ENCODE data around the gene FHAD1. TPM values are rescaled to one million over a fixed set of nuclear protein-coding genes. Genes with fewer than 3 reads are reported as not detected.

FHAD1 gene
- total and polyA plus RNA-seq, 10 of the 15 experiments (the other 5 are each of a cell fraction or from before 2014, with no cell fraction given) = 0.09 to 1.0 (median 0.32) TPM; not detected in 2

DNA sequence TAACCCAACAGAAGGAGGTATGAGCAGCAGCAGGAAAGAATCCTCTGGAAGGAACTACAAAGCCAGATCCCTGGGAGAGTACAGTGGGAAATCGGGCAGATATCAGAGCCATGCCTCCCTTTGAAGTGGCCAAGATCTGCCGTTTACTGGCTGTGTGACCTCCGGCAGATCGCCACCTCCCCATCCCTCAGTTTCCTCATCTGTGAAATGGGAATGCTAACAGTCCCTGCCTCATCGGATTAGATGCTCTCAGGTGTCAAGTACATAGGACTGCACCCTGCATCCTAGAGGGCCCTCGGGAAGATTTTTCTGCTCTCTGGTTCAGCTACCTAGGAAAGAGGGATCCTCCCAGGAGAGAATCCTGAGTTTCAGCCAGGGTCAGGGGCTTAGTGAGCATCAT lies 102.1 kb downstream of the FHAD1 start:
- Histone ChIP-seq H3K9me3 (replicated peaks; ENCODE audit: control insufficient read depth, insufficient read depth, low read length) (no peaks in the 10 kb centered on the region; the same call in 2 of the 3 replicates), H3K9ac (ENCODE audit: control insufficient read depth, insufficient read depth, low read length) (no peak overlapping the region), H3K36me3 (ENCODE audit: control insufficient read depth in 2 of 2, insufficient read depth in 2 of 2, low read length in 1 of 2) (no peaks in the 10 kb centered on the region), H3K27ac (ENCODE audit: control insufficient read depth, insufficient read depth) (no peak overlapping the region), H3K79me2 (ENCODE audit: control insufficient read depth, insufficient read depth, low read length) (no peaks in the 10 kb centered on the region), H4K20me1 (ENCODE audit: control insufficient read depth, insufficient read depth) (no peaks in the 10 kb centered on the region), H3K4me2 (ENCODE audit: control insufficient read depth, insufficient read depth) (no peak overlapping the region), H3K4me1 (ENCODE audit: control insufficient read depth, insufficient read depth, low read length) (peaks cover 20% of the 10 kb centered on the region), H3K4me3 (no peak overlapping the region), H3K27me3 (replicated peaks in 1 of 2; ENCODE audit: control insufficient read depth in 2 of 2, insufficient read depth in 2 of 2, low read length in 1 of 2) (no peaks in the 10 kb centered on the region), H2AFZ (ENCODE audit: control insufficient read depth, low read depth, low read length) (no peak overlapping the region)
- ChIA-PET CTCF (no interaction called here), SMC1A (ENCODE audit: uncharacterized antibody, unreplicated experiment) (interaction anchor here (1.1 kb wide), 1 partner anchor 24 kb away, joined by 3 read pairs; no protein-coding TSS in a partner anchor), POLR2A (no interaction called here), RAD21 (ENCODE audit: unreplicated experiment) (no interaction called here)
- no peak for ATAC-seq
- no peak for DNase-seq (ENCODE audit: low read depth, low spot score)
- FAIRE-seq = no peak
- in situ Hi-C loops (cut with MboI) (no loop called here), intact Hi-C loops (cut with micrococcal nuclease; ENCODE audit: unreplicated experiment) (no loop called here)
- TF ChIP-seq ZSCAN29 (IDR thresholded peaks at IDR 0.05) (no peak), HDAC6 (IDR thresholded peaks at IDR 0.05; ENCODE audit: unreplicated experiment) (no peak), CTCF (IDR thresholded peaks at IDR 0.05 in 2 of 3, conservative IDR thresholded peaks at IDR 0.05 in 1 of 3; ENCODE audit: control insufficient read depth in 2 of 3, extremely low read depth in 1 of 3, insufficient read depth in 1 of 3, low read depth in 3 of 3, low read length in 3 of 3) (no peak), RCOR1 (conservative IDR thresholded peaks at IDR 0.05; ENCODE audit: low read depth, low read length) (no peak)
- 47% methylated on average over 6 of the region's 6 CpGs for WGBS (ENCODE audit: insufficient coverage, insufficient replicate concordance, low lambda C conversion rate, missing lambda C conversion rate)
- no TSS peak for BruUV-seq (replicated peaks)

- RAD21 ChIA-PET (ENCODE audit: unreplicated experiment) = no interaction called here
- no peak overlapping the region for H3K4me3 ChIP-seq
- DNase-seq (ENCODE audit: low read depth, low spot score) = no peak
- H3K9ac ChIP-seq (ENCODE audit: control insufficient read depth, insufficient read depth, low read length) = no peak overlapping the region
- no peaks in the 10 kb centered on the region for H3K36me3 ChIP-seq (ENCODE audit: control insufficient read depth in 2 of 2, insufficient read depth in 2 of 2, low read length in 1 of 2)
- no peak overlapping the region for H3K27ac ChIP-seq (ENCODE audit: control insufficient read depth, insufficient read depth)
- ATAC-seq = no peak
- SMC1A ChIA-PET (ENCODE audit: uncharacterized antibody, unreplicated experiment) = interaction anchor here (1.1 kb wide), 1 partner anchor 25 kb away, joined by 3 read pairs; no protein-coding TSS in a partner anchor
- no peaks in the 10 kb centered on the region for H4K20me1 ChIP-seq (ENCODE audit: control insufficient read depth, insufficient read depth)
- no peak overlapping the region for H3K4me2 ChIP-seq (ENCODE audit: control insufficient read depth, insufficient read depth)
- peaks cover 22% of the 10 kb centered on the region for H3K4me1 ChIP-seq (ENCODE audit: control insufficient read depth, insufficient read depth, low read length)
- H3K27me3 ChIP-seq (replicated peaks in 1 of 2; ENCODE audit: control insufficient read depth in 2 of 2, insufficient read depth in 2 of 2, low read length in 1 of 2) = no peaks in the 10 kb centered on the region
- no peak overlapping the region for H2AFZ ChIP-seq (ENCODE audit: control insufficient read depth, low read depth, low read length)
- intact Hi-C loops (cut with micrococcal nuclease; ENCODE audit: unreplicated experiment) = no loop called here
- no TSS peak for BruUV-seq (replicated peaks)
- WGBS (ENCODE audit: insufficient coverage, insufficient replicate concordance, low lambda C conversion rate, missing lambda C conversion rate) = 37% methylated on average over 10 of the region's 10 CpGs
- in situ Hi-C loops (cut with MboI) = no loop called here
- H3K9me3 ChIP-seq (replicated peaks; ENCODE audit: control insufficient read depth, insufficient read depth, low read length) = no peaks in the 10 kb centered on the region
- CTCF ChIA-PET = no interaction called here
- H3K79me2 ChIP-seq (ENCODE audit: control insufficient read depth, insufficient read depth, low read length) = no peaks in the 10 kb centered on the region
- FAIRE-seq = no peak
- POLR2A ChIA-PET = no interaction called here
- TF ChIP-seq SIX5 (IDR thresholded peaks at IDR 0.05; ENCODE audit: low read depth, low read length, severe bottlenecking) (no peak), YBX1 (IDR thresholded peaks at IDR 0.05) (no peak), ZBTB4 (CRISPR knock-in tag; IDR thresholded peaks at IDR 0.05) (no peak), ZZZ3 (IDR thresholded peaks at IDR 0.05; ENCODE audit: control insufficient read depth, insufficient read length, low read depth) (no peak)
- TF ChIP-seq, protein P1, sequence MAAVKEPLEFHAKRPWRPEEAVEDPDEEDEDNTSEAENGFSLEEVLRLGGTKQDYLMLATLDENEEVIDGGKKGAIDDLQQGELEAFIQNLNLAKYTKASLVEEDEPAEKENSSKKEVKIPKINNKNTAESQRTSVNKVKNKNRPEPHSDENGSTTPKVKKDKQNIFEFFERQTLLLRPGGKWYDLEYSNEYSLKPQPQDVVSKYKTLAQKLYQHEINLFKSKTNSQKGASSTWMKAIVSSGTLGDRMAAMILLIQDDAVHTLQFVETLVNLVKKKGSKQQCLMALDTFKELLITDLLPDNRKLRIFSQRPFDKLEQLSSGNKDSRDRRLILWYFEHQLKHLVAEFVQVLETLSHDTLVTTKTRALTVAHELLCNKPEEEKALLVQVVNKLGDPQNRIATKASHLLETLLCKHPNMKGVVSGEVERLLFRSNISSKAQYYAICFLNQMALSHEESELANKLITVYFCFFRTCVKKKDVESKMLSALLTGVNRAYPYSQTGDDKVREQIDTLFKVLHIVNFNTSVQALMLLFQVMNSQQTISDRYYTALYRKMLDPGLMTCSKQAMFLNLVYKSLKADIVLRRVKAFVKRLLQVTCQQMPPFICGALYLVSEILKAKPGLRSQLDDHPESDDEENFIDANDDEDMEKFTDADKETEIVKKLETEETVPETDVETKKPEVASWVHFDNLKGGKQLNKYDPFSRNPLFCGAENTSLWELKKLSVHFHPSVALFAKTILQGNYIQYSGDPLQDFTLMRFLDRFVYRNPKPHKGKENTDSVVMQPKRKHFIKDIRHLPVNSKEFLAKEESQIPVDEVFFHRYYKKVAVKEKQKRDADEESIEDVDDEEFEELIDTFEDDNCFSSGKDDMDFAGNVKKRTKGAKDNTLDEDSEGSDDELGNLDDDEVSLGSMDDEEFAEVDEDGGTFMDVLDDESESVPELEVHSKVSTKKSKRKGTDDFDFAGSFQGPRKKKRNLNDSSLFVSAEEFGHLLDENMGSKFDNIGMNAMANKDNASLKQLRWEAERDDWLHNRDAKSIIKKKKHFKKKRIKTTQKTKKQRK (IDR thresholded peaks at IDR 0.05; ENCODE audit: low read depth, low read length) = no peak
Measured at GRCh38 chr1:15350151-15350550, 103.1 kb downstream of the FHAD1 start.
